GM12892 (cell line): Measurements from ENCODE around the gene CLCN4.

Experiments used
- DNase-seq: peaks from one replicate; pipeline ENCODE4 v3.0.0; 2011; ENCODE audit not compliant: insufficient read length
- FAIRE-seq: peaks from 2 replicates; lab custom pipeline; 2011; peaks lifted over from hg19 to GRCh38; lab: Jason Lieb, UNC
- POLR2A ChIP-seq: IDR thresholded peaks from 2 replicates; pipeline ENCODE4 v1.6.1; 2011; ENCODE audit warnings: low read depth, low read length, control low read depth
- POLR2AphosphoS5 ChIP-seq: IDR thresholded peaks from 2 replicates; pipeline ENCODE4 v1.6.1; 2011; ENCODE audit warnings: low read depth, low read length, control low read depth
- TAF1 ChIP-seq: IDR thresholded peaks from 2 replicates; pipeline ENCODE4 v1.6.1; 2011; ENCODE audit warnings: low read depth, mild to moderate bottlenecking, control low read depth, low read length, borderline replicate concordance

CLCN4 gene

GRCh38 chrX:10133980-10134676 lies 22.6 kb upstream of the CLCN4 start:
- DNase-seq (no peak), FAIRE-seq (no peak)
- TF ChIP-seq TAF1 (no peak), POLR2AphosphoS5 (no peak), POLR2A (no peak)

- FAIRE-seq (no peak), DNase-seq (no peak)
- TF ChIP-seq POLR2AphosphoS5: no peak
- no peak for TF ChIP-seq POLR2A
- no peak for TF ChIP-seq TAF1
Measured at GRCh38 chrX:10134921-10135320, 21.9 kb upstream of the CLCN4 start.

- DNase-seq (no peak), FAIRE-seq (no peak)
- no peak for TF ChIP-seq POLR2A
- TF ChIP-seq POLR2AphosphoS5: no peak
- TF ChIP-seq TAF1: no peak
Measured at GRCh38 chrX:10135561-10136399, 21.0 kb upstream of the CLCN4 start.

GRCh38 chrX:10138726-10139125 lies 18.0 kb upstream of the CLCN4 start:
- no peak for FAIRE-seq
- TF ChIP-seq POLR2AphosphoS5 (no peak), TAF1 (no peak), POLR2A (no peak)
- no peak for DNase-seq

- TF ChIP-seq TAF1: no peak
- no peak for TF ChIP-seq POLR2AphosphoS5
- TF ChIP-seq POLR2A: no peak
- FAIRE-seq (no peak), DNase-seq (no peak)
Measured at GRCh38 chrX:10140264-10140663, 16.5 kb upstream of the CLCN4 start.

- DNase-seq (no peak), FAIRE-seq (no peak)
- TF ChIP-seq TAF1: no peak
- TF ChIP-seq POLR2A: no peak
- no peak for TF ChIP-seq POLR2AphosphoS5
Measured at GRCh38 chrX:10142041-10142599, 14.7 kb upstream of the CLCN4 start.

- no peak for FAIRE-seq
- no peak for DNase-seq
- TF ChIP-seq POLR2A (no peak), POLR2AphosphoS5 (no peak), TAF1 (no peak)
Measured at GRCh38 chrX:10143071-10143983, 13.4 kb upstream of the CLCN4 start.

GRCh38 chrX:10146346-10146745 lies 10.4 kb upstream of the CLCN4 start:
- no peak for TF ChIP-seq TAF1
- TF ChIP-seq POLR2A: no peak
- TF ChIP-seq POLR2AphosphoS5: no peak
- DNase-seq: no peak
- FAIRE-seq: no peak

- TF ChIP-seq TAF1: no peak
- no peak for TF ChIP-seq POLR2AphosphoS5
- no peak for TF ChIP-seq POLR2A
- no peak for FAIRE-seq
- no peak for DNase-seq
Measured at GRCh38 chrX:10152086-10152485, 4.7 kb upstream of the CLCN4 start.

GRCh38 chrX:10155137-10155536 lies 1.6 kb upstream of the CLCN4 start:
- no peak for FAIRE-seq
- no peak for DNase-seq
- TF ChIP-seq TAF1 (no peak), POLR2AphosphoS5 (no peak), POLR2A (no peak)

GRCh38 chrX:10157032-10157341 lies 212 bp downstream of the CLCN4 start:
- TF ChIP-seq TAF1: no peak
- no peak for TF ChIP-seq POLR2A
- no peak for TF ChIP-seq POLR2AphosphoS5
- DNase-seq (no peak), FAIRE-seq (no peak)
